HepG2 (cell line): ENCODE data around the gene STUB1. TPM values are rescaled to one million over a fixed set of nuclear protein-coding genes. Genes with fewer than 3 reads are reported as not detected.

Source experiments
- AKAP8 ChIP-seq: sonication (generic); formaldehyde crosslinking; IDR thresholded peaks from 2 replicates; pipeline ENCODE4 v1.5.1; 2020; ENCODE audit warnings: mild to moderate bottlenecking, missing genetic modification reagents
- CCAR2 ChIP-seq: fragments of 200-400 bp; formaldehyde crosslinking; optimal IDR thresholded peaks from 2 replicates; pipeline ENCODE3; 2018; ENCODE audit warnings: low read depth, mild to moderate bottlenecking, low read length, moderate library complexity
- ELF1 ChIP-seq: sonication (generic); formaldehyde crosslinking; IDR thresholded peaks from 2 replicates; pipeline ENCODE4 v1.4.0; 2020; ENCODE audit warnings: missing genetic modification reagents
- HNF4A ChIP-seq: sonication (generic); formaldehyde crosslinking; IDR thresholded peaks from 2 replicates; pipeline ENCODE4 v1.4.0; 2020; ENCODE audit warnings: missing genetic modification reagents
- KDM1A ChIP-seq: IDR thresholded peaks from 2 replicates; pipeline ENCODE4 v1.6.1; 2016; ENCODE audit warnings: missing compliant biosample characterization
- NFE2 ChIP-seq: sonication (generic); formaldehyde crosslinking; IDR thresholded peaks from 2 replicates; pipeline ENCODE4 v1.4.0; 2020; ENCODE audit warnings: missing genetic modification reagents
- POLR2AphosphoS5 ChIP-seq: IDR thresholded peaks from 2 replicates; pipeline ENCODE4 v1.6.1; 2012; ENCODE audit warnings: low read depth, low read length
- SALL1 ChIP-seq: sonication (generic); formaldehyde crosslinking; IDR thresholded peaks from 2 replicates; pipeline ENCODE4 v1.8.0; 2022; ENCODE audit warnings: mild to moderate bottlenecking, missing genetic modification reagents
- SETDB1 ChIP-seq: sonication (generic); formaldehyde crosslinking; IDR thresholded peaks from 2 replicates; pipeline ENCODE4 v1.5.1; 2020; ENCODE audit warnings: missing genetic modification reagents, mild to moderate bottlenecking, borderline replicate concordance
- SP2 ChIP-seq: sonication (generic); formaldehyde crosslinking; IDR thresholded peaks from 2 replicates; pipeline ENCODE4 v1.5.1; 2020; ENCODE audit warnings: mild to moderate bottlenecking, missing genetic modification reagents
- SPEN ChIP-seq: sonication (generic); formaldehyde crosslinking; IDR thresholded peaks from 2 replicates; pipeline ENCODE4 v1.5.1; 2020; ENCODE audit warnings: low read depth, mild to moderate bottlenecking, missing genetic modification reagents
- TEAD2 ChIP-seq: sonication (generic); formaldehyde crosslinking; IDR thresholded peaks from 2 replicates; pipeline ENCODE4 v1.9.0; 2021; ENCODE audit warnings: missing genetic modification reagents
- ZNF143 ChIP-seq: sonication (generic); formaldehyde crosslinking; IDR thresholded peaks from 2 replicates; pipeline ENCODE4 v1.4.0; 2020; ENCODE audit warnings: missing genetic modification reagents
- ZNF30 ChIP-seq: sonication (generic); formaldehyde crosslinking; IDR thresholded peaks from 2 replicates; pipeline ENCODE4 v1.5.0; 2020; ENCODE audit warnings: mild to moderate bottlenecking, missing genetic modification reagents
- ZNF589 ChIP-seq: sonication (generic); formaldehyde crosslinking; conservative IDR thresholded peaks from 2 replicates; pipeline ENCODE4 v1.8.0; 2022; ENCODE audit warnings: mild to moderate bottlenecking, moderate library complexity, missing genetic modification reagents
- ZNF788 ChIP-seq: sonication (generic); formaldehyde crosslinking; IDR thresholded peaks from 2 replicates; pipeline ENCODE4 v1.5.0; 2020; ENCODE audit warnings: mild to moderate bottlenecking, missing genetic modification reagents, borderline replicate concordance
- polyA plus RNA-seq, 8 experiments: library from polyadenylated mRNA; depleted of rRNA in 3 of 8; stranded (reverse) in 7 of 8; unstranded in 1 of 8; fragments of >200 nt; fragmentation: Illumina TruSeq in 4 of 8; extraction: Trizol in 4 of 8; gene quantifications; 2 replicates each; pipeline versions ENCODE4 v1.2.1 to v1.2.3, GENCODE V29; 2011 to 2016; ENCODE audit warnings: low read depth in 4 of 8, missing spikeins in 1 of 8, mixed read lengths in 1 of 8; ENCODE audit not compliant: insufficient read depth in 1 of 8
- total RNA-seq, 5 experiments: library from RNA; depleted of rRNA; stranded (reverse); fragments of >200 nt; fragmentation: Illumina TruSeq; extraction: Trizol; gene quantifications; 2 replicates each; pipeline ENCODE4 v1.2.3, GENCODE V29; 2016; ENCODE audit warnings: low read depth in 1 of 5
- TF ChIP-seq, protein P1 (sequence below): sonication (generic); formaldehyde crosslinking; IDR thresholded peaks from 2 replicates; pipeline ENCODE4; 2020; ENCODE audit warnings: missing genetic modification reagents, mild to moderate bottlenecking, borderline replicate concordance
- TF ChIP-seq, protein P2 (sequence below): IDR thresholded peaks from 2 replicates; pipeline ENCODE4 v1.6.1; 2016; ENCODE audit warnings: control low read depth
- TF ChIP-seq, protein P3 (sequence below), 2 experiments: sonication (generic) in 1 of 2; formaldehyde crosslinking in 1 of 2; IDR thresholded peaks; 2 replicates each; pipeline versions ENCODE4 v1.4.0 to v1.6.1; 2016 to 2020; ENCODE audit warnings: borderline replicate concordance in 1 of 2, low read depth in 1 of 2, mild to moderate bottlenecking in 1 of 2, missing genetic modification reagents in 1 of 2
- TF ChIP-seq, protein P4 (sequence below): sonication (generic); formaldehyde crosslinking; IDR thresholded peaks from 2 replicates; pipeline ENCODE4 v1.8.0; 2022; ENCODE audit warnings: mild to moderate bottlenecking, missing genetic modification reagents

The STUB1 gene
- total and polyA plus RNA-seq, 2 of the 13 experiments (the other 11 are each of a cell fraction or from before 2014, with no cell fraction given): 52.9 to 78.2 TPM

DNA sequence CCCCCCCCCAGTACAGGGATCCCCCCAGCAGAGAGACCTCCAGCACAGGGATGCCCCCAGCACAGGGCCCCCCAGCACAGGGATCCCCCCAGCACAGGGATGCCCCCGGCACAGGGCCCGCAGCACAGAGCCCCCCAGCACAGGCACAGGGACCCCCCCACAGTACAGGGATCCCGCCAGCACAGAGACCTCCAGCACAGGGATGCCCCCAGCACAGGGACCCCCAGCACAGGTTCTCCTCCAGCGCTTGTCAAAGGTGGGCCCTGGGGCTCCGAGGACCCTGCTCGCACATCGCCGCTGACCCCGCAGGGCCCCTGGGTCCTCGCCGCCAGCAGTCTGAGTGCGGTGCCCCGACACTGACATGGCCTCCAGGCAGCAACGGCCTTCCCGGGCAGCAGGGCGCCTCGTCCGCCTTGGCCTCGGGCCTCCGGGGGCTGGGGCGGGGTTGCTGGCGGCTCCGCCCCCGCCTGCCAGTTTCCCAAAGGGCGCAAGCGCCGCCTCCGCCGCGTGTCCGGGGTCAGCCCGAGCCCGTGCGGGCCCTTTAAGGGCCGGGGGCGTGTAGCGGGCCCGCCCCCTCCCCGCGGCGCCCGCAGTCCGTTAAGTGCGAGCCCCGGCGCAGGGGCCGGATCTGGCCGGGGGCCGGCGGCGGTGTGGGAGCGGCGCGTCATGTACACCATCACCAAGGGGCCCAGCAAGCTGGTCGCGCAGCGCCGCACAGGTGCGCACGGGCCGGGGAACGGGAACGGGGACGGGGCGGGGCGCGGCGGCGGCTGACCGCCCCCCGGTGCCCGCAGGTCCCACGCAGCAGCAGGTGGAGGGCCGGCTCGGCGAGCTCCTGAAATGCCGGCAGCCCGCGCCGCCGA lies 38.7 kb upstream of the STUB1 start, which contains the start of gene MCRIP2 (continued):
- TF ChIP-seq, protein P1, sequence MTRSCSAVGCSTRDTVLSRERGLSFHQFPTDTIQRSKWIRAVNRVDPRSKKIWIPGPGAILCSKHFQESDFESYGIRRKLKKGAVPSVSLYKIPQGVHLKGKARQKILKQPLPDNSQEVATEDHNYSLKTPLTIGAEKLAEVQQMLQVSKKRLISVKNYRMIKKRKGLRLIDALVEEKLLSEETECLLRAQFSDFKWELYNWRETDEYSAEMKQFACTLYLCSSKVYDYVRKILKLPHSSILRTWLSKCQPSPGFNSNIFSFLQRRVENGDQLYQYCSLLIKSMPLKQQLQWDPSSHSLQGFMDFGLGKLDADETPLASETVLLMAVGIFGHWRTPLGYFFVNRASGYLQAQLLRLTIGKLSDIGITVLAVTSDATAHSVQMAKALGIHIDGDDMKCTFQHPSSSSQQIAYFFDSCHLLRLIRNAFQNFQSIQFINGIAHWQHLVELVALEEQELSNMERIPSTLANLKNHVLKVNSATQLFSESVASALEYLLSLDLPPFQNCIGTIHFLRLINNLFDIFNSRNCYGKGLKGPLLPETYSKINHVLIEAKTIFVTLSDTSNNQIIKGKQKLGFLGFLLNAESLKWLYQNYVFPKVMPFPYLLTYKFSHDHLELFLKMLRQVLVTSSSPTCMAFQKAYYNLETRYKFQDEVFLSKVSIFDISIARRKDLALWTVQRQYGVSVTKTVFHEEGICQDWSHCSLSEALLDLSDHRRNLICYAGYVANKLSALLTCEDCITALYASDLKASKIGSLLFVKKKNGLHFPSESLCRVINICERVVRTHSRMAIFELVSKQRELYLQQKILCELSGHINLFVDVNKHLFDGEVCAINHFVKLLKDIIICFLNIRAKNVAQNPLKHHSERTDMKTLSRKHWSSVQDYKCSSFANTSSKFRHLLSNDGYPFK (CRISPR knock-in tag): peak; percentile 98
- TF ChIP-seq ZNF143 (peak; percentile 52), POLR2AphosphoS5 (peak; percentile 80), SALL1 (CRISPR knock-in tag) (peak; percentile 58; the same call in 1 of the 2 replicates), TEAD2 (CRISPR knock-in tag) (no peak), SPEN (CRISPR knock-in tag) (peak; percentile 78), ELF1 (CRISPR knock-in tag) (no peak), SP2 (CRISPR knock-in tag) (0 out of 2 replicates have a peak, but pooled peaks have one; percentile 14), AKAP8 (CRISPR knock-in tag) (0 out of 2 replicates have a peak, but pooled peaks have one; percentile 51), SETDB1 (no peak), ZNF589 (CRISPR knock-in tag) (peak; percentile 86), CCAR2 (no peak), ZNF30 (CRISPR knock-in tag) (no peak), ZNF788 (CRISPR knock-in tag) (peak; percentile 53; the same call in 1 of the 2 replicates), KDM1A (CRISPR knock-in tag) (no peak), HNF4A (CRISPR knock-in tag) (no peak), NFE2 (no peak)
- TF ChIP-seq, protein P2, sequence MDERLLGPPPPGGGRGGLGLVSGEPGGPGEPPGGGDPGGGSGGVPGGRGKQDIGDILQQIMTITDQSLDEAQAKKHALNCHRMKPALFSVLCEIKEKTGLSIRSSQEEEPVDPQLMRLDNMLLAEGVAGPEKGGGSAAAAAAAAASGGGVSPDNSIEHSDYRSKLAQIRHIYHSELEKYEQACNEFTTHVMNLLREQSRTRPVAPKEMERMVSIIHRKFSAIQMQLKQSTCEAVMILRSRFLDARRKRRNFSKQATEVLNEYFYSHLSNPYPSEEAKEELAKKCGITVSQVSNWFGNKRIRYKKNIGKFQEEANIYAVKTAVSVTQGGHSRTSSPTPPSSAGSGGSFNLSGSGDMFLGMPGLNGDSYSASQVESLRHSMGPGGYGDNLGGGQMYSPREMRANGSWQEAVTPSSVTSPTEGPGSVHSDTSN (CRISPR knock-in tag): no peak
- TF ChIP-seq, protein P3, sequence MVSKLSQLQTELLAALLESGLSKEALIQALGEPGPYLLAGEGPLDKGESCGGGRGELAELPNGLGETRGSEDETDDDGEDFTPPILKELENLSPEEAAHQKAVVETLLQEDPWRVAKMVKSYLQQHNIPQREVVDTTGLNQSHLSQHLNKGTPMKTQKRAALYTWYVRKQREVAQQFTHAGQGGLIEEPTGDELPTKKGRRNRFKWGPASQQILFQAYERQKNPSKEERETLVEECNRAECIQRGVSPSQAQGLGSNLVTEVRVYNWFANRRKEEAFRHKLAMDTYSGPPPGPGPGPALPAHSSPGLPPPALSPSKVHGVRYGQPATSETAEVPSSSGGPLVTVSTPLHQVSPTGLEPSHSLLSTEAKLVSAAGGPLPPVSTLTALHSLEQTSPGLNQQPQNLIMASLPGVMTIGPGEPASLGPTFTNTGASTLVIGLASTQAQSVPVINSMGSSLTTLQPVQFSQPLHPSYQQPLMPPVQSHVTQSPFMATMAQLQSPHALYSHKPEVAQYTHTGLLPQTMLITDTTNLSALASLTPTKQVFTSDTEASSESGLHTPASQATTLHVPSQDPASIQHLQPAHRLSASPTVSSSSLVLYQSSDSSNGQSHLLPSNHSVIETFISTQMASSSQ (IDR thresholded peaks at IDR 0.05; ENCODE audit: low read depth): no peak
- TF ChIP-seq, protein P3 (CRISPR knock-in tag; IDR thresholded peaks at IDR 0.05; ENCODE audit: borderline replicate concordance): no peak
- TF ChIP-seq, protein P4, sequence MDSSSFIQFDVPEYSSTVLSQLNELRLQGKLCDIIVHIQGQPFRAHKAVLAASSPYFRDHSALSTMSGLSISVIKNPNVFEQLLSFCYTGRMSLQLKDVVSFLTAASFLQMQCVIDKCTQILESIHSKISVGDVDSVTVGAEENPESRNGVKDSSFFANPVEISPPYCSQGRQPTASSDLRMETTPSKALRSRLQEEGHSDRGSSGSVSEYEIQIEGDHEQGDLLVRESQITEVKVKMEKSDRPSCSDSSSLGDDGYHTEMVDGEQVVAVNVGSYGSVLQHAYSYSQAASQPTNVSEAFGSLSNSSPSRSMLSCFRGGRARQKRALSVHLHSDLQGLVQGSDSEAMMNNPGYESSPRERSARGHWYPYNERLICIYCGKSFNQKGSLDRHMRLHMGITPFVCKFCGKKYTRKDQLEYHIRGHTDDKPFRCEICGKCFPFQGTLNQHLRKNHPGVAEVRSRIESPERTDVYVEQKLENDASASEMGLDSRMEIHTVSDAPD: no peak
